WTC11 (cell line): ENCODE results near the gene GSTO1. TPM values are rescaled to one million over a fixed set of nuclear protein-coding genes. Genes with fewer than 3 reads are reported as not detected.

ENCODE experiments used
- ATAC-seq: fragments of 200-7000 bp; cut with Tn5 transposase; 2 replicates; pipeline ENCODE4 v1.10.0; 2021; ENCODE audit warnings: mild to moderate bottlenecking, moderate library complexity
- CTCF ChIA-PET: fragments of 300-600 bp; sonication (Branson Sonifier 250); formaldehyde crosslinking; loops from one replicate; lab custom pipeline; 2021; ENCODE audit warnings: antibody characterized with exemption; lab: Charles Lee
- POLR2A ChIA-PET: fragments of 350-600 bp; sonication (Branson Sonifier 250); formaldehyde crosslinking; loops from one replicate; lab custom pipeline; 2021; ENCODE audit warnings: antibody characterized with exemption; lab: Charles Lee
- DNase-seq: peaks from one replicate; pipeline ENCODE4 v3.0.0; 2021; ENCODE audit warnings: low spot score
- H3K27ac Mint-ChIP-seq: 2 replicates; pipeline ENCODE4 v1.8.0; 2021; ENCODE audit warnings: mixed read lengths
- H3K27me3 Mint-ChIP-seq: 2 replicates; pipeline ENCODE4 v1.8.0; 2021; ENCODE audit warnings: low read depth, mild to moderate bottlenecking, moderate library complexity, mixed read lengths
- H3K36me3 Mint-ChIP-seq: 2 replicates; pipeline ENCODE4 v1.8.0; 2021; ENCODE audit warnings: mixed read lengths
- H3K4me1 Mint-ChIP-seq: 2 replicates; pipeline ENCODE4 v1.8.0; 2022; ENCODE audit warnings: mixed read lengths
- H3K4me3 Mint-ChIP-seq: 2 replicates; pipeline ENCODE4 v1.8.0; 2021; ENCODE audit warnings: mild to moderate bottlenecking, moderate library complexity, mixed read lengths
- H3K9me3 Mint-ChIP-seq: 2 replicates; pipeline ENCODE4 v1.8.0; 2021; ENCODE audit warnings: mixed read lengths
- ATF1 ChIP-seq: sonication (generic); formaldehyde crosslinking; IDR thresholded peaks from 2 replicates; pipeline ENCODE4 v1.8.1; 2023; ENCODE audit warnings: mild to moderate bottlenecking, moderate library complexity, missing genetic modification reagents
- CBFB ChIP-seq: sonication (generic); formaldehyde crosslinking; IDR thresholded peaks from 2 replicates; pipeline ENCODE4 v1.8.1; 2022; ENCODE audit warnings: mild to moderate bottlenecking, low read depth, missing genetic modification reagents
- CREB1 ChIP-seq: sonication (generic); formaldehyde crosslinking; IDR thresholded peaks from 2 replicates; pipeline ENCODE4 v1.8.0; 2023; ENCODE audit warnings: mild to moderate bottlenecking, missing genetic modification reagents
- GABPB1 ChIP-seq: sonication (generic); formaldehyde crosslinking; IDR thresholded peaks from 2 replicates; pipeline ENCODE4 v1.8.1; 2023; ENCODE audit warnings: mild to moderate bottlenecking, missing genetic modification reagents
- HMGA2 ChIP-seq: fragments of 250-450 bp; sonication (Bioruptor Pico); IDR thresholded peaks from 2 replicates; pipeline ENCODE4 v1.4.0; 2021; ENCODE audit warnings: mild to moderate bottlenecking, moderate library complexity
- IRF1 ChIP-seq: sonication (generic); formaldehyde crosslinking; IDR thresholded peaks from 2 replicates; pipeline ENCODE4 v1.8.0; 2023; ENCODE audit warnings: missing genetic modification reagents
- JAZF1 ChIP-seq: fragments of 250-450 bp; sonication (Bioruptor Pico); IDR thresholded peaks from 2 replicates; pipeline ENCODE4 v1.9.0; 2021; ENCODE audit warnings: moderate library complexity, mild to moderate bottlenecking, inconsistent platforms
- MLX ChIP-seq: sonication (generic); formaldehyde crosslinking; IDR thresholded peaks from 2 replicates; pipeline ENCODE4 v1.8.1; 2023; ENCODE audit warnings: mild to moderate bottlenecking, missing genetic modification reagents, moderate library complexity
- NFE2L1 ChIP-seq: sonication (generic); formaldehyde crosslinking; IDR thresholded peaks from 2 replicates; pipeline ENCODE4 v1.8.1; 2023; ENCODE audit warnings: missing genetic modification reagents
- SMAD3 ChIP-seq: sonication (generic); formaldehyde crosslinking; IDR thresholded peaks from 2 replicates; pipeline ENCODE4 v1.8.0; 2022; ENCODE audit warnings: missing genetic modification reagents, mild to moderate bottlenecking, borderline replicate concordance
- SP1 ChIP-seq: sonication (generic); formaldehyde crosslinking; conservative IDR thresholded peaks from 2 replicates; pipeline ENCODE4 v1.8.1; 2022; ENCODE audit warnings: missing genetic modification reagents
- STAT6 ChIP-seq: sonication (generic); formaldehyde crosslinking; conservative IDR thresholded peaks from 2 replicates; pipeline ENCODE4 v1.8.1; 2023; ENCODE audit warnings: mild to moderate bottlenecking, low read depth, missing genetic modification reagents, moderate library complexity
- TEAD1 ChIP-seq: sonication (generic); formaldehyde crosslinking; IDR thresholded peaks from 2 replicates; pipeline ENCODE4 v1.8.0; 2022; ENCODE audit warnings: mild to moderate bottlenecking, missing genetic modification reagents
- ZNF138 ChIP-seq: sonication (generic); formaldehyde crosslinking; conservative IDR thresholded peaks from 2 replicates; pipeline ENCODE4 v1.8.1; 2022; ENCODE audit warnings: mild to moderate bottlenecking, moderate library complexity, missing genetic modification reagents
- total RNA-seq: library from RNA; stranded (reverse); gene quantifications from 3 replicates; pipeline ENCODE4 v1.2.3, GENCODE V29; 2021
- TF ChIP-seq, protein P1 (sequence below): sonication (generic); formaldehyde crosslinking; IDR thresholded peaks from 2 replicates; pipeline ENCODE4 v1.8.0; 2023; ENCODE audit warnings: missing genetic modification reagents, mild to moderate bottlenecking, borderline replicate concordance
- TF ChIP-seq, protein P2 (sequence below): sonication (generic); formaldehyde crosslinking; IDR thresholded peaks from 2 replicates; pipeline ENCODE4 v1.8.0; 2022; ENCODE audit warnings: mild to moderate bottlenecking, missing genetic modification reagents
- TF ChIP-seq, protein P3 (sequence below): sonication (generic); formaldehyde crosslinking; conservative IDR thresholded peaks from 2 replicates; pipeline ENCODE4 v1.8.1; 2022; ENCODE audit warnings: mild to moderate bottlenecking, missing genetic modification reagents
- TF ChIP-seq, protein P4 (sequence below): sonication (generic); formaldehyde crosslinking; IDR thresholded peaks from 2 replicates; pipeline ENCODE4 v1.8.1; 2023; ENCODE audit warnings: mild to moderate bottlenecking, moderate library complexity, missing genetic modification reagents

Gene GSTO1
- total RNA-seq, 1 experiment from 2014 or later = 87.9 TPM

- TF ChIP-seq HMGA2 (CRISPR knock-in tag) (no peak), IRF1 (CRISPR knock-in tag) (no peak), ZNF138 (CRISPR knock-in tag) (no peak), JAZF1 (no peak)
- TF ChIP-seq, all 79 proteins: peak for 20
Measured at GRCh38 chr10:104268713-104269645, 14.3 kb downstream of the GSTO1 start, which contains the start of gene GSTO2 (continued).

- H3K27ac Mint-ChIP-seq = no peak overlapping the region
- ATAC-seq (no peak), DNase-seq (no peak)
- TF ChIP-seq, protein P1, sequence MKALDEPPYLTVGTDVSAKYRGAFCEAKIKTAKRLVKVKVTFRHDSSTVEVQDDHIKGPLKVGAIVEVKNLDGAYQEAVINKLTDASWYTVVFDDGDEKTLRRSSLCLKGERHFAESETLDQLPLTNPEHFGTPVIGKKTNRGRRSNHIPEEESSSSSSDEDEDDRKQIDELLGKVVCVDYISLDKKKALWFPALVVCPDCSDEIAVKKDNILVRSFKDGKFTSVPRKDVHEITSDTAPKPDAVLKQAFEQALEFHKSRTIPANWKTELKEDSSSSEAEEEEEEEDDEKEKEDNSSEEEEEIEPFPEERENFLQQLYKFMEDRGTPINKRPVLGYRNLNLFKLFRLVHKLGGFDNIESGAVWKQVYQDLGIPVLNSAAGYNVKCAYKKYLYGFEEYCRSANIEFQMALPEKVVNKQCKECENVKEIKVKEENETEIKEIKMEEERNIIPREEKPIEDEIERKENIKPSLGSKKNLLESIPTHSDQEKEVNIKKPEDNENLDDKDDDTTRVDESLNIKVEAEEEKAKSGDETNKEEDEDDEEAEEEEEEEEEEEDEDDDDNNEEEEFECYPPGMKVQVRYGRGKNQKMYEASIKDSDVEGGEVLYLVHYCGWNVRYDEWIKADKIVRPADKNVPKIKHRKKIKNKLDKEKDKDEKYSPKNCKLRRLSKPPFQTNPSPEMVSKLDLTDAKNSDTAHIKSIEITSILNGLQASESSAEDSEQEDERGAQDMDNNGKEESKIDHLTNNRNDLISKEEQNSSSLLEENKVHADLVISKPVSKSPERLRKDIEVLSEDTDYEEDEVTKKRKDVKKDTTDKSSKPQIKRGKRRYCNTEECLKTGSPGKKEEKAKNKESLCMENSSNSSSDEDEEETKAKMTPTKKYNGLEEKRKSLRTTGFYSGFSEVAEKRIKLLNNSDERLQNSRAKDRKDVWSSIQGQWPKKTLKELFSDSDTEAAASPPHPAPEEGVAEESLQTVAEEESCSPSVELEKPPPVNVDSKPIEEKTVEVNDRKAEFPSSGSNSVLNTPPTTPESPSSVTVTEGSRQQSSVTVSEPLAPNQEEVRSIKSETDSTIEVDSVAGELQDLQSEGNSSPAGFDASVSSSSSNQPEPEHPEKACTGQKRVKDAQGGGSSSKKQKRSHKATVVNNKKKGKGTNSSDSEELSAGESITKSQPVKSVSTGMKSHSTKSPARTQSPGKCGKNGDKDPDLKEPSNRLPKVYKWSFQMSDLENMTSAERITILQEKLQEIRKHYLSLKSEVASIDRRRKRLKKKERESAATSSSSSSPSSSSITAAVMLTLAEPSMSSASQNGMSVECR (CRISPR knock-in tag) = no peak
- no peak for TF ChIP-seq GABPB1
- no peak for TF ChIP-seq CREB1
- no peak for TF ChIP-seq SMAD3
- TF ChIP-seq SP1 (CRISPR knock-in tag) = no peak
- TF ChIP-seq, protein P2, sequence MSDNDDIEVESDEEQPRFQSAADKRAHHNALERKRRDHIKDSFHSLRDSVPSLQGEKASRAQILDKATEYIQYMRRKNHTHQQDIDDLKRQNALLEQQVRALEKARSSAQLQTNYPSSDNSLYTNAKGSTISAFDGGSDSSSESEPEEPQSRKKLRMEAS (CRISPR knock-in tag) = no peak
- no peak for TF ChIP-seq MLX (CRISPR knock-in tag)
- no peak for TF ChIP-seq CBFB (CRISPR knock-in tag)
- no peak for TF ChIP-seq NFE2L1 (CRISPR knock-in tag)
- TF ChIP-seq TEAD1 = no peak
- no peaks in the 10 kb centered on the region for H3K9me3 Mint-ChIP-seq
- peaks cover 12% of the 10 kb centered on the region for H3K27me3 Mint-ChIP-seq
- no peak overlapping the region for H3K4me3 Mint-ChIP-seq
- H3K36me3 Mint-ChIP-seq = peaks cover 3% of the 10 kb centered on the region; the same call in 1 of the 2 replicates
- CTCF ChIA-PET = interaction anchor here (1.0 to 8.8 kb wide), 12 partner anchors 10 to 386 kb away, joined by 3 to 126 read pairs (median 18); partner anchors contain the start of genes CFAP58 and GSTO1
- peaks cover 13% of the 10 kb centered on the region for H3K4me1 Mint-ChIP-seq
- POLR2A ChIA-PET = no interaction called here
Measured at GRCh38 chr10:104273286-104273685, 18.6 kb downstream of the GSTO1 start.

- CTCF ChIA-PET = interaction anchor here (0.8 to 8.8 kb wide), 48 partner anchors 9 to 387 kb away, joined by 3 to 126 read pairs (median 7); partner anchors contain the start of genes CFAP58, GSTO1, ITPRIP and SFR1
- no peak for ATAC-seq
- H3K9me3 Mint-ChIP-seq = no peaks in the 10 kb centered on the region
- TF ChIP-seq, protein P3, sequence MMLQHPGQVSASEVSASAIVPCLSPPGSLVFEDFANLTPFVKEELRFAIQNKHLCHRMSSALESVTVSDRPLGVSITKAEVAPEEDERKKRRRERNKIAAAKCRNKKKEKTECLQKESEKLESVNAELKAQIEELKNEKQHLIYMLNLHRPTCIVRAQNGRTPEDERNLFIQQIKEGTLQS (CRISPR knock-in tag) = no peak
- TF ChIP-seq, protein P2 (CRISPR knock-in tag) = no peak
- TF ChIP-seq, protein P4, sequence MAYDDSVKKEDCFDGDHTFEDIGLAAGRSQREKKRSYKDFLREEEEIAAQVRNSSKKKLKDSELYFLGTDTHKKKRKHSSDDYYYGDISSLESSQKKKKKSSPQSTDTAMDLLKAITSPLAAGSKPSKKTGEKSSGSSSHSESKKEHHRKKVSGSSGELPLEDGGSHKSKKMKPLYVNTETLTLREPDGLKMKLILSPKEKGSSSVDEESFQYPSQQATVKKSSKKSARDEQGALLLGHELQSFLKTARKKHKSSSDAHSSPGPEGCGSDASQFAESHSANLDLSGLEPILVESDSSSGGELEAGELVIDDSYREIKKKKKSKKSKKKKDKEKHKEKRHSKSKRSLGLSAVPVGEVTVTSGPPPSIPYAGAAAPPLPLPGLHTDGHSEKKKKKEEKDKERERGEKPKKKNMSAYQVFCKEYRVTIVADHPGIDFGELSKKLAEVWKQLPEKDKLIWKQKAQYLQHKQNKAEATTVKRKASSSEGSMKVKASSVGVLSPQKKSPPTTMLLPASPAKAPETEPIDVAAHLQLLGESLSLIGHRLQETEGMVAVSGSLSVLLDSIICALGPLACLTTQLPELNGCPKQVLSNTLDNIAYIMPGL (CRISPR knock-in tag) = no peak
- TF ChIP-seq STAT6 (CRISPR knock-in tag) (no peak), HMGA2 (CRISPR knock-in tag) (no peak), IRF1 (CRISPR knock-in tag) (no peak), ATF1 (CRISPR knock-in tag) (no peak)
Measured at GRCh38 chr10:104273899-104274575, 19.3 kb downstream of the GSTO1 start.

More at GRCh38 chr10:104273899-104274575, 19.3 kb downstream of the GSTO1 start:
- POLR2A ChIA-PET = interaction anchor here (1.0 to 1.5 kb wide), 4 partner anchors 20 to 153 kb away, joined by 3 to 6 read pairs (median 4); partner anchors contain the start of genes CFAP43, GSTO1 and ITPRIP
- Mint-ChIP-seq H3K36me3 (no peaks in the 10 kb centered on the region; the same call in 1 of the 2 replicates), H3K27ac (no peak overlapping the region), H3K4me1 (peaks cover 10% of the 10 kb centered on the region), H3K4me3 (peak overlapping the region; percentile 70), H3K27me3 (peaks cover 12% of the 10 kb centered on the region)
- DNase-seq = no peak
